Stomach (tissue), 9 donors: ENCODE data around the gene NFKB2. TPM values are rescaled to one million over a fixed set of nuclear protein-coding genes. Genes with fewer than 3 reads are reported as not detected.
A peak's percentile ranks its signal among the peaks of the same experiment; 100 is the strongest.

Source experiments
- DNase-seq, 2 donors: peaks; one replicate each; pipeline versions ENCODE4 v3.0.0 to v3.0.0-alpha.2; 2013 to 2019
- H3K27ac ChIP-seq, 5 donors: fragments of 200-600 bp in 4 of 5; sonication (generic) in 4 of 5; one replicate each; pipeline ENCODE4 v1.5.1; 2013 to 2019; ENCODE audit warnings: mild to moderate bottlenecking in 1 of 5, moderate library complexity in 1 of 5
- H3K27me3 ChIP-seq, 3 donors: fragments of 200-600 bp; sonication (generic); one replicate each; pipeline ENCODE4 v1.5.1; 2017 to 2019; ENCODE audit warnings: mixed run types in 1 of 3
- H3K36me3 ChIP-seq, 4 donors: fragments of 200-600 bp; sonication (generic); 1 replicate in 3 of 4; 2 replicates in 1 of 4; pipeline ENCODE4 v1.5.1; 2016 to 2019
- H3K4me1 ChIP-seq, 4 donors: fragments of 200-600 bp; sonication (generic); one replicate each; pipeline ENCODE4 v1.5.1; 2016 to 2019
- H3K4me3 ChIP-seq, 4 donors: fragments of 200-600 bp; sonication (generic) in 3 of 4; one replicate each; pipeline ENCODE4 v1.5.1; 2016 to 2019; ENCODE audit warnings: mild to moderate bottlenecking in 1 of 4
- H3K9me3 ChIP-seq, 4 donors: fragments of 200-600 bp; sonication (generic); one replicate each; pipeline ENCODE4 v1.5.1; 2016 to 2019
- CTCF ChIP-seq, 7 experiments: fragments of 450-650 bp in 4 of 7; fragments of 200-600 bp in 3 of 7; sonication (generic) in 3 of 7; IDR thresholded peaks; one replicate each; pipeline ENCODE4 v1.5.1; 2016 to 2019; ENCODE audit warnings: antibody characterized with exemption in 7 of 7, control low read depth in 2 of 7, mild to moderate bottlenecking in 1 of 7
- EP300 ChIP-seq: sonication (generic); formaldehyde crosslinking; IDR thresholded peaks from one replicate; pipeline ENCODE4 v1.6.1; 2017; ENCODE audit warnings: antibody characterized with exemption
- POLR2A ChIP-seq, 4 donors: fragments of 450-650 bp; IDR thresholded peaks; one replicate each; pipeline ENCODE4 v1.6.1; 2016; ENCODE audit warnings: antibody characterized with exemption in 4 of 4, control low read depth in 2 of 4, mild to moderate bottlenecking in 1 of 4, moderate library complexity in 1 of 4
- POLR2AphosphoS5 ChIP-seq, 3 donors: sonication (generic); formaldehyde crosslinking; IDR thresholded peaks; one replicate each; pipeline ENCODE4 v1.6.1; 2016; ENCODE audit warnings: antibody characterized with exemption in 3 of 3
- WGBS, 5 donors: extraction: QIAGEN DNeasy Blood & Tissue Kit in 3 of 5; methylation state at CpG; one replicate each; pipeline versions ENCODE4 v1.1.5 to v1.1.7; 2013 to 2018; 5-methylcytosine and 5-hydroxymethylcytosine counted together
- intact Hi-C: fragments of 100-400 bp; cut with DNase I; formaldehyde crosslinking; loops from one replicate; pipeline ENCODE4 v1.15.1; 2023; ENCODE audit warnings: low total_unique reads
- polyA plus RNA-seq, 3 donors: library from polyadenylated mRNA; stranded (reverse); fragments of 200-250 nt; gene quantifications; one replicate each; pipeline ENCODE4 v1.2.3, GENCODE V29; 2013
- total RNA-seq, 5 donors: library from RNA; depleted of rRNA; stranded (reverse); fragments of >200 nt; gene quantifications; one replicate each; pipeline versions ENCODE4 v1.1.0 to v1.2.3, GENCODE V29; 2014 to 2016
- donor health status: healthy with polysubstance abuse.
- donor health status: Bipolar disorder and iron deficiency.
- donor health status: healthy.

Gene NFKB2
- total and polyA plus RNA-seq, 8 donors = 9.7 to 84.0 (median 25.1) TPM

- WGBS, 5 donors = 10 to 22% (median 12%) methylated on average over 5 to 14 of the region's 14 CpGs
- Histone ChIP-seq H3K9me3 (no peaks in the 10 kb centered on the region), H3K4me3 (peak overlapping the region in 3 of 4 donors; percentile 7 to 36 (median 23)), H3K36me3 (no peaks in the 10 kb centered on the region), H3K27me3 (peaks cover 0 to 35% (median 3%) of the 10 kb centered on the region in 3 donors), H3K4me1 (peaks cover 5 to 46% (median 24%) of the 10 kb centered on the region in 4 donors), H3K27ac (peak overlapping the region in 3 of 5 donors; percentile 18 to 63 (median 61))
- TF ChIP-seq POLR2AphosphoS5 (IDR thresholded peaks at IDR 0.05) = no peak
- TF ChIP-seq CTCF (IDR thresholded peaks at IDR 0.05) = no peak
- no peak for TF ChIP-seq EP300
- no peak for TF ChIP-seq POLR2A (IDR thresholded peaks at IDR 0.05)
- DNase-seq = peak in 1 of 2 donors; percentile 50
- intact Hi-C loops = no loop called here
Observed at GRCh38 chr10:102435529-102436233, 40.2 kb downstream of the NFKB2 start.

- DNase-seq = no peak
- no peak for TF ChIP-seq EP300
- Histone ChIP-seq H3K4me1 (peaks cover 5 to 40% (median 19%) of the 10 kb centered on the region in 4 donors), H3K9me3 (no peaks in the 10 kb centered on the region), H3K27ac (no peak overlapping the region), H3K27me3 (peaks cover 0 to 35% (median 3%) of the 10 kb centered on the region in 3 donors), H3K36me3 (no peaks in the 10 kb centered on the region), H3K4me3 (peak overlapping the region in 2 of 4 donors; percentile 23 to 36)
- intact Hi-C loops = no loop called here
- WGBS, 5 donors = 55 to 81% (median 68%) methylated on average over 6 of the region's 6 CpGs
Observed at GRCh38 chr10:102436312-102436711, 40.8 kb downstream of the NFKB2 start.

GRCh38 chr10:102437515-102437914, 42.0 kb downstream of the NFKB2 start:
- Histone ChIP-seq H3K27me3 (peaks cover 0 to 35% (median 3%) of the 10 kb centered on the region in 3 donors), H3K36me3 (no peaks in the 10 kb centered on the region), H3K4me1 (peaks cover 0 to 31% (median 10%) of the 10 kb centered on the region in 4 donors), H3K9me3 (no peaks in the 10 kb centered on the region), H3K27ac (no peak overlapping the region), H3K4me3 (no peak overlapping the region)
- no peak for DNase-seq
- WGBS, 5 donors = 90 to 95% (median 95%) methylated on average over 3 of the region's 3 CpGs
- intact Hi-C loops = no loop called here
- no peak for TF ChIP-seq POLR2AphosphoS5 (IDR thresholded peaks at IDR 0.05)
- no peak for TF ChIP-seq CTCF (IDR thresholded peaks at IDR 0.05)
- TF ChIP-seq POLR2A (IDR thresholded peaks at IDR 0.05) = no peak
- TF ChIP-seq EP300 = no peak

- H3K4me3 ChIP-seq = no peak overlapping the region
- no peak for TF ChIP-seq EP300
- no peak for TF ChIP-seq CTCF (IDR thresholded peaks at IDR 0.05)
- TF ChIP-seq POLR2AphosphoS5 (IDR thresholded peaks at IDR 0.05) = no peak
- no peak for TF ChIP-seq POLR2A (IDR thresholded peaks at IDR 0.05)
- peaks cover 0 to 35% (median 3%) of the 10 kb centered on the region in 3 donors for H3K27me3 ChIP-seq
- no peak for DNase-seq
- intact Hi-C loops = no loop called here
- peaks cover 0 to 23% (median 8%) of the 10 kb centered on the region in 4 donors for H3K4me1 ChIP-seq
- no peaks in the 10 kb centered on the region for H3K36me3 ChIP-seq
- H3K9me3 ChIP-seq = no peaks in the 10 kb centered on the region
- WGBS, 5 donors = 74 to 86% (median 83%) methylated on average over 1 of the region's 1 CpG
- H3K27ac ChIP-seq = no peak overlapping the region
Observed at GRCh38 chr10:102438374-102438773, 42.9 kb downstream of the NFKB2 start.

- Histone ChIP-seq H3K9me3 (no peaks in the 10 kb centered on the region), H3K27me3 (no peaks in the 10 kb centered on the region), H3K27ac (no peak overlapping the region), H3K4me1 (peaks cover 0 to 9% (median 7%) of the 10 kb centered on the region in 4 donors), H3K4me3 (no peak overlapping the region), H3K36me3 (no peaks in the 10 kb centered on the region)
- no peak for DNase-seq
- no peak for TF ChIP-seq POLR2AphosphoS5 (IDR thresholded peaks at IDR 0.05)
- TF ChIP-seq POLR2A (IDR thresholded peaks at IDR 0.05) = no peak
- TF ChIP-seq EP300 = no peak
- TF ChIP-seq CTCF (IDR thresholded peaks at IDR 0.05) = no peak
- WGBS, 5 donors = 73 to 83% (median 78%) methylated on average over 2 of the region's 2 CpGs
- intact Hi-C loops = no loop called here
Observed at GRCh38 chr10:102444851-102445250, 49.3 kb downstream of the NFKB2 start.
